Measurements from ENCODE around the gene SCN3A.

The SCN3A gene

DNA sequence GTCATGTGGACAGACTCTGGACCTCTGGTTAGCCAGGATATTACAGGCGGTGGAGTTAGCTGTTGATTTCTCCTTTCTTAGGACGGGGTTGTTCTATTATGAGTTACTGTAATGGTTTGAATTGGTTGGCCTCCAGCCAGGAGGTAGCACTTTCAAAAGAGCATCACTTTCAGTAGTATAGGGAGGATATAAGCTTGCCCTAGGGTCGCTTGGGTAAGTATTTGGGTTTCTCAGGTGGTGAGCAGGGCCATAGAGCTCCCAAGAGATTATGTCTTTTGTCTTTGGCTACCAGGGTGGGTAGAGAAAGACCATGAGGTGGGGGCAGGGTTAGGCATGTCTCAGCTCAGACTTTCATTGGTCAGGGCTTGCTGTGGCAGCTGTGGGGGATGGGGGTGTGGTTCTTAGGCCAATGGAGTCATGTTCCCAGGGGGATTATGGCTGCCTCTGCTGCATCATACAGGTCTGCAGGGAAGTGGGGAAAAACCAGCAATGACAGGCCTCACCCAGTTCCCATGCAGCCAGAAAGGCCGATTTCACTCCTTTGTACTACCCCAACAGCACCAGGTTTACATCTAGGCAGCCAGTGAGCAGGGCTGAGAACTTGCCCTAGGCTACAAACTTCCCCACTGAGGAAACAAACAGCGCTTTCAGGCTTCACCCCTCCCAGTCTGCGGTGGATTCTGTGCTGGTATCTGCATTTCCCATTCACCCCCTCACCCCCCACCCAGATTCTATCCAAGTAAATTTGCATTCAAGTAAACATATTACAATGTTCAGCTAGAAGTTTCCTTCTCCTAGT is 159.1 kb downstream of the SCN3A start:
- DNase-seq = no peak
